Bladder microvascular endothelial cell (primary cell): ENCODE data around the gene GCA. TPM values are rescaled to one million over a fixed set of nuclear protein-coding genes. Genes with fewer than 3 reads are reported as not detected.

Experiments used
- total RNA-seq: library from RNA; depleted of rRNA; stranded (reverse); fragments of >200 nt; gene quantifications from 2 replicates; pipeline ENCODE4 v1.2.3, GENCODE V29; 2014

The GCA gene
- total RNA-seq = 9.6 and 12.0 TPM in 2 replicates

GRCh38 chr2:162343824-162344616, at the start of gene GCA:
TSS of gene GCA (plus strand) at chr2:162344132. CDS start at chr2:162344249, 117 bp downstream.

GRCh38 chr2:162318328-162319180, 25.4 kb upstream of the GCA start, which contains the start of gene IFIH1:
TSS of gene IFIH1 (minus strand) at chr2:162318684. CDS start at chr2:162318307, 377 bp downstream.

Other genes starting within 250 kb of the GCA start
- not detected in 2 replicates for gene GCG, start 191.9 kb upstream of the GCA start, total RNA-seq
- 9.7 and 12.1 TPM in 2 replicates for gene FAP, start 100.7 kb upstream of the GCA start, total RNA-seq
- gene IFIH1, start 25.4 kb upstream of the GCA start, total RNA-seq = 8.4 and 23.6 TPM in 2 replicates